ENCODE measurements around the gene RNU1-1. TPM values are rescaled to one million over a fixed set of nuclear protein-coding genes. Genes with fewer than 3 reads are reported as not detected.
"Not testable (repeated sequence)": the region's sequence is repeated elsewhere in the genome, so short reads cannot be mapped to it uniquely, and the experiment has no call there.

RNU1-1 gene
- polyA plus RNA-seq, 2 donors = not detected

DNA sequence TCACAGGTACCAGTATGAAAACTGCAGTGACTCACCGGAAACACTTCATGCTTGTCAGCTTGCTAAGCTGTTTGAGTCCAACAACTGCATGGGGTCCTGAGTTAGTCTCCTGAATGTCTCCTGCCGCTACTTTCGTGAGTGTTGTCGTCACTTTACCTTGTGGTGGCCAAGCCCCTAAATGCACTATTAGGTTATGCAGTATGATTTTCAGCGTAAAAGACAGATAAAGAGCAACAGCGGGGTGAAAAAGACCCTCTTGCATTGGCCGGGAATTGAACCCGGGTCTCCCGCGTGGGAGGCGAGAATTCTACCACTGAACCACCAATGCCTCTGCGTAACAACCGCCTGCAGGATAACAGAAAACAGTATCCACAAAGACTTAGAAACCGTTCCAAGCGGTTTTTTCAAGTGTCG, 31.6 kb upstream of the RNU1-1 start:
- not testable (repeated sequence) for H3K36me3 ChIP-seq (ENCODE audit: control insufficient read depth in 2 of 2, insufficient read depth in 2 of 2, low read length in 1 of 2); H3K4me1 ChIP-seq (ENCODE audit: control insufficient read depth in 2 of 2, insufficient read depth in 2 of 2, low read length in 1 of 2); H3K9me3 ChIP-seq (ENCODE audit: control insufficient read depth in 2 of 2, insufficient read depth in 1 of 2, low read depth in 1 of 2, low read length in 1 of 2); H3K27me3 ChIP-seq (ENCODE audit: control insufficient read depth in 1 of 2, insufficient read depth in 2 of 2, low read length in 2 of 2); H3K27ac ChIP-seq (ENCODE audit: low read depth in 2 of 2, low read length in 1 of 2); H3K4me3 ChIP-seq (ENCODE audit: low read depth in 1 of 2, low read length in 2 of 2)
- WGBS, 2 donors = 33 to 42% methylated on average over 12 of the region's 16 CpGs

- H3K36me3 ChIP-seq (ENCODE audit: control insufficient read depth in 2 of 2, insufficient read depth in 2 of 2, low read length in 1 of 2); H3K27me3 ChIP-seq (ENCODE audit: control insufficient read depth in 1 of 2, insufficient read depth in 2 of 2, low read length in 2 of 2); H3K4me3 ChIP-seq (ENCODE audit: low read depth in 1 of 2, low read length in 2 of 2); H3K9me3 ChIP-seq (ENCODE audit: control insufficient read depth in 2 of 2, insufficient read depth in 1 of 2, low read depth in 1 of 2, low read length in 1 of 2); H3K27ac ChIP-seq (ENCODE audit: low read depth in 2 of 2, low read length in 1 of 2); H3K4me1 ChIP-seq (ENCODE audit: control insufficient read depth in 2 of 2, insufficient read depth in 2 of 2, low read length in 1 of 2): not testable (repeated sequence)
- WGBS, 2 donors = 32% methylated on average over 2 of the region's 2 CpGs; no CpG with 5 or more reads in 1 of the 2 donors
Observed at GRCh38 chr1:16540421-16540893, 26.4 kb upstream of the RNU1-1 start.

GRCh38 chr1:16537528-16537927, 23.4 kb upstream of the RNU1-1 start:
- not testable (repeated sequence) for H3K4me1 ChIP-seq (ENCODE audit: control insufficient read depth in 2 of 2, insufficient read depth in 2 of 2, low read length in 1 of 2); H3K4me3 ChIP-seq (ENCODE audit: low read depth in 1 of 2, low read length in 2 of 2); H3K27ac ChIP-seq (ENCODE audit: low read depth in 2 of 2, low read length in 1 of 2); H3K36me3 ChIP-seq (ENCODE audit: control insufficient read depth in 2 of 2, insufficient read depth in 2 of 2, low read length in 1 of 2); H3K9me3 ChIP-seq (ENCODE audit: control insufficient read depth in 2 of 2, insufficient read depth in 1 of 2, low read depth in 1 of 2, low read length in 1 of 2); H3K27me3 ChIP-seq (ENCODE audit: control insufficient read depth in 1 of 2, insufficient read depth in 2 of 2, low read length in 2 of 2)
- WGBS, 2 donors = 77 to 91% methylated on average over 5 of the region's 6 CpGs

DNA sequence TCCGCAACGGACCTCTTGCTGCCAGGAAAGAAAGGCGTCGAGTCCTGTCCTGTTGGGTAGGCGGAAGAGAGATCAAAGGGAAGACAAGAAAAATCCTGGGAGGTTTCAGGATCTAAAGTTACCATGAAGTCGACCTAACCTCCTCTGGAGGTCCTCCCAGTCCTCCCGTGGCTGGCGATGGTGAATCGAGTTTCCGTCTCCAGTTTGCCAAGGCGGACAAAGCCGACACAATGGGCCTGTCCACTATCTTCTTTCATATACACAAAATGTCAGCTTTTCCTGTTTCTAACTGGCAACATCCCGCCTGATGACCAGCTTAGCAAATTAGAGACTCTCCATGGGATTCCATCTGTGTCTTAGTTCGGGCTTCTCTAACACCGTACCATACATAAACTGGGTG, 22.7 kb upstream of the RNU1-1 start:
- WGBS, 2 donors = 81 to 87% methylated on average over 15 of the region's 15 CpGs
- H3K27ac ChIP-seq (ENCODE audit: low read depth in 2 of 2, low read length in 1 of 2); H3K4me3 ChIP-seq (ENCODE audit: low read depth in 1 of 2, low read length in 2 of 2); H3K4me1 ChIP-seq (ENCODE audit: control insufficient read depth in 2 of 2, insufficient read depth in 2 of 2, low read length in 1 of 2); H3K9me3 ChIP-seq (ENCODE audit: control insufficient read depth in 2 of 2, insufficient read depth in 1 of 2, low read depth in 1 of 2, low read length in 1 of 2); H3K27me3 ChIP-seq (ENCODE audit: control insufficient read depth in 1 of 2, insufficient read depth in 2 of 2, low read length in 2 of 2); H3K36me3 ChIP-seq (ENCODE audit: control insufficient read depth in 2 of 2, insufficient read depth in 2 of 2, low read length in 1 of 2): not testable (repeated sequence)

- WGBS, 2 donors = 56 to 62% methylated on average over 21 to 22 of the region's 22 CpGs
- not testable (repeated sequence) for H3K27ac ChIP-seq (ENCODE audit: low read depth in 2 of 2, low read length in 1 of 2); H3K36me3 ChIP-seq (ENCODE audit: control insufficient read depth in 2 of 2, insufficient read depth in 2 of 2, low read length in 1 of 2); H3K4me1 ChIP-seq (ENCODE audit: control insufficient read depth in 2 of 2, insufficient read depth in 2 of 2, low read length in 1 of 2); H3K27me3 ChIP-seq (ENCODE audit: control insufficient read depth in 1 of 2, insufficient read depth in 2 of 2, low read length in 2 of 2); H3K4me3 ChIP-seq (ENCODE audit: low read depth in 1 of 2, low read length in 2 of 2); H3K9me3 ChIP-seq (ENCODE audit: control insufficient read depth in 2 of 2, insufficient read depth in 1 of 2, low read depth in 1 of 2, low read length in 1 of 2)
Observed at GRCh38 chr1:16535898-16536297, 21.8 kb upstream of the RNU1-1 start.

DNA sequence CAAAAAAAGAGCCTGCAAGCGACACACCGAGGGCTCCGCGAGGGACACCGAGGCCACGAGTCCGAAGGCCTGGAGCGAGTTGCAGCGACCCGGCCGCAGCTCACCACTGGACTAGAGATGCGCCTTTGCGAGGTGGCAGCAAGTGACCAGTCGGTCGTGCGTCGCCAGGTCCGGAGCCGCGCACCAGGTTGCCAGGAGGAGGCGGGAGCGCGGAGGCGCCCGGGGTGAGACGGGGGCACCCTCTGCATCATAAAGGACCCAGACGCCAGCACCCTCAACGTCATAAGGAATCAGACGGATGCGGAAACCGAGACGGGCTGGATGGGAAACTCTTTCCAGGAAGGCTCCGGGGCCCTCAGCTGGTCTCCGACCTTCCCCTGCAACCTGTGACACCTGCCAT, 21.4 kb upstream of the RNU1-1 start:
- H3K9me3 ChIP-seq (ENCODE audit: control insufficient read depth in 2 of 2, insufficient read depth in 1 of 2, low read depth in 1 of 2, low read length in 1 of 2); H3K36me3 ChIP-seq (ENCODE audit: control insufficient read depth in 2 of 2, insufficient read depth in 2 of 2, low read length in 1 of 2); H3K27ac ChIP-seq (ENCODE audit: low read depth in 2 of 2, low read length in 1 of 2); H3K4me1 ChIP-seq (ENCODE audit: control insufficient read depth in 2 of 2, insufficient read depth in 2 of 2, low read length in 1 of 2); H3K4me3 ChIP-seq (ENCODE audit: low read depth in 1 of 2, low read length in 2 of 2); H3K27me3 ChIP-seq (ENCODE audit: control insufficient read depth in 1 of 2, insufficient read depth in 2 of 2, low read length in 2 of 2): not testable (repeated sequence)
- 22 to 24% methylated on average over 33 to 34 of the region's 34 CpGs for WGBS, 2 donors

- not testable (repeated sequence) for H3K4me1 ChIP-seq (ENCODE audit: control insufficient read depth in 2 of 2, insufficient read depth in 2 of 2, low read length in 1 of 2); H3K9me3 ChIP-seq (ENCODE audit: control insufficient read depth in 2 of 2, insufficient read depth in 1 of 2, low read depth in 1 of 2, low read length in 1 of 2); H3K27me3 ChIP-seq (ENCODE audit: control insufficient read depth in 1 of 2, insufficient read depth in 2 of 2, low read length in 2 of 2); H3K27ac ChIP-seq (ENCODE audit: low read depth in 2 of 2, low read length in 1 of 2); H3K4me3 ChIP-seq (ENCODE audit: low read depth in 1 of 2, low read length in 2 of 2); H3K36me3 ChIP-seq (ENCODE audit: control insufficient read depth in 2 of 2, insufficient read depth in 2 of 2, low read length in 1 of 2)
- WGBS, 2 donors = 11 to 14% methylated on average over 30 to 32 of the region's 43 CpGs
Observed at GRCh38 chr1:16534829-16535456, 20.9 kb upstream of the RNU1-1 start.

- not testable (repeated sequence) for H3K4me1 ChIP-seq (ENCODE audit: control insufficient read depth in 2 of 2, insufficient read depth in 2 of 2, low read length in 1 of 2); H3K27me3 ChIP-seq (ENCODE audit: control insufficient read depth in 1 of 2, insufficient read depth in 2 of 2, low read length in 2 of 2); H3K4me3 ChIP-seq (ENCODE audit: low read depth in 1 of 2, low read length in 2 of 2); H3K27ac ChIP-seq (ENCODE audit: low read depth in 2 of 2, low read length in 1 of 2); H3K36me3 ChIP-seq (ENCODE audit: control insufficient read depth in 2 of 2, insufficient read depth in 2 of 2, low read length in 1 of 2); H3K9me3 ChIP-seq (ENCODE audit: control insufficient read depth in 2 of 2, insufficient read depth in 1 of 2, low read depth in 1 of 2, low read length in 1 of 2)
- WGBS, 2 donors = 10% methylated on average over 30 to 44 of the region's 44 CpGs
Observed at GRCh38 chr1:16534239-16534828, 20.2 kb upstream of the RNU1-1 start.

DNA sequence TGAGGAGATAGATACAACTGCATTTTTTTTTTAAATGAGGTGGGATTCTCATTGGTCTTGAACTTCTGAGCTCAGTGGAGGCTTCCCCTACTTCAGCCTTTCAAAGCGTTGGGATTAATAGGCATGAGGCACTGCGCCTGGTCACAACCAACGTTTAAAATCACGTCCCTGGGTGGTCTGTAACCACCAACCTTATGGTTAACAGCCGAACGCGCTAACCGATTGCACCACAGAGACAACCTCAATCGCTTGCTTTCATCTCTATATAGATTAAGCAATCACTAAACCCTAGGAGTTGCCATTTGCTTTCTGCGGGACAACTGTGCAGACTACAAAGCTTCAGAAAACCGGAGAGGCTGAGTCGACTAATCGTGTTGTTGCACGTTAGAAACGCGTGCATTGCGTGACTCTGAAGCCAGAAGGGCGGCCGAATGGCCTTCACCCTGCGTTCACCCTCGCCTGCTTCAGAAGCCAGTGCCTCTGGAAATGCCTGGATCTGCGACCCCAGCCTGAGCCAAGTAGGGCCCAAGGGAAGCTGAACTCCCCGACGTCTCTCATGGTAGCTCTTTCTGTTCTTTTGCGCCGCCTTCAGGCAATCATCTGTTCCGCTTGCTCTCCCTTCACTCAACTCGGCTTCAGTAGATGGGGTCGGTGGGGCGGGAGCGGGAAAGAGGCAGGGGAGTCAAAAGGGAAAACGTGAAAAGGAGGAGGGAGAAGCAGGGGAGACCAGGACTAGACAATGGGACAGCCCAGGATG, 18.3 kb upstream of the RNU1-1 start:
- not testable (repeated sequence) for H3K4me1 ChIP-seq (ENCODE audit: control insufficient read depth in 2 of 2, insufficient read depth in 2 of 2, low read length in 1 of 2); H3K4me3 ChIP-seq (ENCODE audit: low read depth in 1 of 2, low read length in 2 of 2); H3K27me3 ChIP-seq (ENCODE audit: control insufficient read depth in 1 of 2, insufficient read depth in 2 of 2, low read length in 2 of 2); H3K9me3 ChIP-seq (ENCODE audit: control insufficient read depth in 2 of 2, insufficient read depth in 1 of 2, low read depth in 1 of 2, low read length in 1 of 2); H3K36me3 ChIP-seq (ENCODE audit: control insufficient read depth in 2 of 2, insufficient read depth in 2 of 2, low read length in 1 of 2); H3K27ac ChIP-seq (ENCODE audit: low read depth in 2 of 2, low read length in 1 of 2)
- WGBS, 2 donors = 30 to 37% methylated on average over 23 to 29 of the region's 32 CpGs

GRCh38 chr1:16528338-16528737, 14.3 kb upstream of the RNU1-1 start:
- H3K27me3 ChIP-seq (ENCODE audit: control insufficient read depth in 1 of 2, insufficient read depth in 2 of 2, low read length in 2 of 2) = not testable (repeated sequence)

More at GRCh38 chr1:16528338-16528737, 14.3 kb upstream of the RNU1-1 start:
- not testable (repeated sequence) for H3K9me3 ChIP-seq (ENCODE audit: control insufficient read depth in 2 of 2, insufficient read depth in 1 of 2, low read depth in 1 of 2, low read length in 1 of 2); H3K4me1 ChIP-seq (ENCODE audit: control insufficient read depth in 2 of 2, insufficient read depth in 2 of 2, low read length in 1 of 2); H3K36me3 ChIP-seq (ENCODE audit: control insufficient read depth in 2 of 2, insufficient read depth in 2 of 2, low read length in 1 of 2); H3K4me3 ChIP-seq (ENCODE audit: low read depth in 1 of 2, low read length in 2 of 2); H3K27ac ChIP-seq (ENCODE audit: low read depth in 2 of 2, low read length in 1 of 2)
- 79% methylated on average over 3 of the region's 3 CpGs for WGBS, 2 donors

All from esophagus (tissue), 2 donors.